Body of pancreas (tissue), 4 donors: ENCODE measurements around the gene UBE4B.

ENCODE experiments used
- POLR2A ChIP-seq, 3 donors: fragments of 450-650 bp; IDR thresholded peaks; one replicate each; pipeline ENCODE4 v1.6.1; 2016; ENCODE audit warnings: antibody characterized with exemption in 3 of 3, mild to moderate bottlenecking in 2 of 3
- TF ChIP-seq, protein P1 (sequence below), 7 experiments: fragments of 450-650 bp in 4 of 7; fragments of 200-600 bp in 3 of 7; sonication (generic) in 3 of 7; IDR thresholded peaks; one replicate each; pipeline ENCODE4 v1.5.1; 2016 to 2019; ENCODE audit warnings: antibody characterized with exemption in 7 of 7

DNA sequence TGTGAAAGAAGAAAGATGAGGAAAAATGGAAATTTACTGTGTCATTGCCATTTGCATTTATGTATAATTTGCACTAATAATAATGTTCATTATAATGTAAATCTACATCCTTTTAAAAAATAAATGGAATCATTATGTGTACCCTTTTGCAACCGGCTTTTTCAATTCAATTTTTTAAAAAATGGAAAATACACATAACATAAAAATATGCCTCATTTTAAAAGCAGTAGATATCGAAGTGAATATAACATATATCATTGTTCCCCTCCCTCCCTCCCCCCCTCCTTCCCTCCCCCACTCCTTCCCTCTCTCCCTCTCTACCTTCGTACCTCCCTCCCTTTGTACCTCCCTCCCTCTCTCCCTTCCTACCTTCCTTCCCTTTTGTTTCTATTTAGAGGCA is 33.0 kb downstream of the UBE4B start:
- TF ChIP-seq POLR2A (IDR thresholded peaks at IDR 0.05) = no peak
- TF ChIP-seq, protein P1, sequence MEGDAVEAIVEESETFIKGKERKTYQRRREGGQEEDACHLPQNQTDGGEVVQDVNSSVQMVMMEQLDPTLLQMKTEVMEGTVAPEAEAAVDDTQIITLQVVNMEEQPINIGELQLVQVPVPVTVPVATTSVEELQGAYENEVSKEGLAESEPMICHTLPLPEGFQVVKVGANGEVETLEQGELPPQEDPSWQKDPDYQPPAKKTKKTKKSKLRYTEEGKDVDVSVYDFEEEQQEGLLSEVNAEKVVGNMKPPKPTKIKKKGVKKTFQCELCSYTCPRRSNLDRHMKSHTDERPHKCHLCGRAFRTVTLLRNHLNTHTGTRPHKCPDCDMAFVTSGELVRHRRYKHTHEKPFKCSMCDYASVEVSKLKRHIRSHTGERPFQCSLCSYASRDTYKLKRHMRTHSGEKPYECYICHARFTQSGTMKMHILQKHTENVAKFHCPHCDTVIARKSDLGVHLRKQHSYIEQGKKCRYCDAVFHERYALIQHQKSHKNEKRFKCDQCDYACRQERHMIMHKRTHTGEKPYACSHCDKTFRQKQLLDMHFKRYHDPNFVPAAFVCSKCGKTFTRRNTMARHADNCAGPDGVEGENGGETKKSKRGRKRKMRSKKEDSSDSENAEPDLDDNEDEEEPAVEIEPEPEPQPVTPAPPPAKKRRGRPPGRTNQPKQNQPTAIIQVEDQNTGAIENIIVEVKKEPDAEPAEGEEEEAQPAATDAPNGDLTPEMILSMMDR (IDR thresholded peaks at IDR 0.05) = no peak
